HG03135 (cell line): ENCODE data around the gene CRTAP.
"Not testable (repeated sequence)": the region's sequence is repeated elsewhere in the genome, so short reads cannot be mapped to it uniquely, and the experiment has no call there.

Experiments
- ATAC-seq: cut with Tn5 transposase; IDR thresholded peaks from one replicate; pipeline ENCODE4 v1.9.1; 2021; ENCODE audit warnings: mild to moderate bottlenecking, moderate library complexity; ENCODE audit not compliant: unreplicated experiment

The CRTAP gene

GRCh38 chr3:33139006-33139623 is 25.3 kb downstream of the CRTAP start:
- ATAC-seq: not testable (repeated sequence)

GRCh38 chr3:33139996-33140395 is 26.2 kb downstream of the CRTAP start:
- ATAC-seq: no peak

- no peak for ATAC-seq
Observed at GRCh38 chr3:33141006-33141405, 27.2 kb downstream of the CRTAP start.

DNA sequence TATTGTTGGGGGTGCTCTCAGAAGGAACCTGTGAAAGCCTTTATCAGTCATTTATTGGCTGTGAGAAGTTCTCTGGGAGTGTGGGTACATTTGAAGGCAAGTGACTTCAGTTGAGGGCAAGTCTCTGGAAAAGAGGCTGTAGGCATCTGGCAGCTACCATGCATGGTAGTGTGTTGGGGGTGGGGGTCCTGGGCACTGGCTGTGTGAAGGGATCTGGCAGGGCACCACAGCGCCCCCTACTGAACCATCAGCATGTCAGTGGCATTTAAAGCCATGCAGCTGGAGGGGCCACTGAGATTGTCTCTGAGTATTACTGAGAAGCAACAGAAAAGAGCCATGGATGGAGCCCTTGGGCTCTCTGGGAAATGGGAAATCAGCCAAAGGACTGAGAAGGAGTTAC is 30.6 kb downstream of the CRTAP start:
- no peak for ATAC-seq

GRCh38 chr3:33145221-33145900 is 31.5 kb downstream of the CRTAP start:
- ATAC-seq: no peak

DNA sequence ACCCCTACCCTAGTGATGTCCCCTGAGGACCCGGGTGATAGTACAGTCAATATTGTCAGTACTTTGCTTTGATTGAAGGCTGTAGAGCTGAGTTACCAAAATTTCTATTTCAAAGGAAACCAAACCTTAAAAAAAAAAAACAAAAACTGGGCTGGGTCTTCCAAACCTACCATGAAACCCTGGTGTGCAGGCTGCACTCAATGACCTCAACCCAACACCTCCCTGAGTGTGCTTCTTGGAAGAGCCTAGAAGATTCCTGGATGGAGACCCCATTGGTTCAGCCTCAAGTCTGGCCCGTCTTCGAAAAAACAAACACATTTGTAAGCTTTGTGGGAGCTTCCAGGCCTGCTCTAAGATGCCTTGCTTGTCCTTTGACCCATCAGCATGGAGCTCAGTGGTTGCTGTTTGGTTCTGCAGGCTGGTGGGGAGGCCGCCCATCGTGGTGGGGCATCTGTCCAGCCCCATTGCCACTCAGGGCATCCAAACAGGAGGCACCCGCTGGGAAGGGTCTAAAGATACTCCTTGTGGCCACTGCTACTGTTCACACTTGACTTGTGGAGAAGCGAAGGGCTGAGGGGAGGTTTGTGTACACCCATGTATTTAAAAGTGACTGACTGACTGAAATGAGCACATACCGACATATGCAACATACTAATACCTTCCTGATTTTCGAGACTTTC is 32.2 kb downstream of the CRTAP start:
- ATAC-seq: no peak

DNA sequence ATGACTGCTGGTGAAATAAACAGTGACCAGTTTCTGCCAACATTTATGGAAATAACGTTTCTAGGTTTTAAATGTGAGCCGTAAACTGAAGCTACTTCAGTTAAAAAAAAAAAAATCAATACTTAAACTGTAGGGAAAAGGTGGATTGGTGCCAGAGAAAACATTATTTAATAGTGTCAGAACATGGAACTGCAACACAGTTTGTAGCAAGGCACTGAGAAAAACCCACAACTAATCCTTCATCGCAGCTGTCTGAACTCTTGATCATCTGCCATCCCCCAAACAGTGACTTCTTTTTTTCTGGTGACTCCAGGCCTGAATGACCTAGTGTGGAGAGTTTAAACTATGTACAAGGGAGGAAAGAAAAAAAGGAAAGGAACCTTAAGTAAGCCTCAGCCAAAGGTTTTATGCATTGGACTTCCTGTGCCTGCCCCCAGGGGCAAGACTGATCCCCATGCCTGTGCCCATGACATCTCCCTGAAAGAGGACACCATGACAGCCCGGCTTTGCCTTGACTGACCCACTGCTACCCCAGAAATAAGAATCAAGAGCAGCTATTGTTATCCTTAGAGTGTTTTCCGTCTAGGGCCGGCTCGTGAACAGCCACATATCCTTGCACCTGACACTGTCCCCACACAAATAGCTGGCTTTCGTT is 33.1 kb downstream of the CRTAP start:
- no peak for ATAC-seq

GRCh38 chr3:33149342-33149741 is 35.5 kb downstream of the CRTAP start:
- ATAC-seq: no peak

DNA sequence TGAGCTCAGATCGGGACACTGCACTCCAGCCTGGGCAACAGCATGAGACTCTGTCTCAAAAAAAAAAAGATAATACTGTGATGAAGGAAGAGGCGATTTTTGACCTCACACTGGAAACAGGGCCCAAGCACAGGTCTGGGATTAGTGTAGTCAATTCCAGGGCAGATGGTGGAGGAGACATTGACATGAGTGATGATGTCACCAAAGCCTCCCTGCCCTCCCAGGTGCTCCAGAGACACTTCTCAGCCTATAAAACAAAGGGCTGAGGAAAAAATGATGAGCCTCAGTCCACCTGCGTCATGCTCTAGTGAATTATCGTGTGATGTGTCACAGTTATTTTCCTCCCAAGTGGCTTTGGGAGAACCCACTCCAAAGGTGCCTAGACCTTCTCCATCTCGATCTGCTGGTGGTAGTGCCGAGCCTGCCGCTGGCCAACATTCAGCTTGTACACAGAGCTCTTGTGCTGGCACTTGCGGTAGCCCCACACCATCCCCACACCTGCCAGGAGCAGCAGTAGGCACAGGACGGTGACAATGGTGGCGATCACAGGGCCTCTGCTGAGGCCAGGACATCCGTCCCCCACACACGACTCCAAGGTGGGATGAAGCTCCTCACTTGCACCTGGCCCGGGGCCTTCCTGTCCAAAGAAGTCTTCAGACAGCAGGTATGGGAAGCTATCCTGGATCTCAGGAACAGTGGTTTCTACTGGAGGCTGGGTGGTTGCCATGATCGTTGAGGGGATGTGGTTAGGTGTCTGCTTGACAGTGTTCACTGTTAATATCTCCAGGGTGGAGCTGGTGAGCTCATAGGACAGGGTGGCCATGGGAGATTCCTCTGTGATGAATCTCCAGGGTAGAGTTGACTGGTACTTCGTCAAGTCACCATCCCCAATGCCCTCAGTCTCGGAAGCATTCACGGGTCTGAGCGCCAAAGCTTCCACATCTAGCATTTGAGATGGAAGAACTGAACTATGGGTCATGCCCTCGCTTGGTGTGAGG is 38.8 kb downstream of the CRTAP start:
- ATAC-seq: no peak

- ATAC-seq: no peak
Observed at GRCh38 chr3:33153782-33154181, 40.0 kb downstream of the CRTAP start.

- ATAC-seq: no peak
Observed at GRCh38 chr3:33155301-33155700, 41.5 kb downstream of the CRTAP start.

- no peak for ATAC-seq
Observed at GRCh38 chr3:33159234-33159633, 45.4 kb downstream of the CRTAP start.

DNA sequence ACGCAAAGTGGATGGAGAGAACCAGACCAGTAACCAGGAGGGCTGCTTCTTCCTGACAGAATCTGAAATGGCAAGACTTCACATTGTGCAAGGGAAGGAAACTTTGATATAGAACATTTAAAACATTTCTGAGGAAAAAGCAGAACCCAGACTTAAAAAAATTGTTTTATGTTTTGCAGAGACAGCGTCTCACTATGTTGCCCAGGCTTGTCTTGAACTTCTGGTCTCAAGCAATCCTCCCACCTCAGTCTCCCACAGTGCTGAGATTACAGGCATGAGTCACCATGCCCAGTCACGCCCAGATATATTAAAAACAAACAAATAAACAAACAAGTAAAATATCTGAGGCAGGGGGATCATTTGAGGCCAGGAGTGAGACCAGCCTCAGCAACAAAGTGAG is 46.2 kb downstream of the CRTAP start:
- no peak for ATAC-seq

GRCh38 chr3:33162621-33163020 is 48.8 kb downstream of the CRTAP start:
- not testable (repeated sequence) for ATAC-seq

- no peak for ATAC-seq
Observed at GRCh38 chr3:33165372-33165771, 51.6 kb downstream of the CRTAP start.

- no peak for ATAC-seq
Observed at GRCh38 chr3:33166095-33166494, 52.3 kb downstream of the CRTAP start.

DNA sequence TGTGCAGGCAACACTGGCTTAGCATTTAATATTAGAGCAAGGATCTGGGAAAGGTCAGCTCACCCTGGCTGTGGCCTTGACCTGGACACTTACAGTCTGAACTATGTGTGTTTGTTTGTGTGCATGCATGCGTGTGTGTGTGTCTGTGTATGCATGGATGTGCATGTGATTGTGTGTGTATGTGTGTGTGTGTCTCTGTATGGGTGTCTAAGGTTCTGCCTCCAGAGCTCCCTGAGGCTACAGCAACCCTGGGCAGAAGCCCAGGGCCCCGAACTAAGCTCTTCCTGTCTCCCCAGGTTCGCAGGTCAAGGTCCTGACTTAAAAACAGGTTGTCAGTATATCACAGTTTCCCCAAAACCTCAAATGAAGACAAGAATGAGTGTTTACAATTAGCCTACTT is 53.5 kb downstream of the CRTAP start:
- ATAC-seq: no peak

DNA sequence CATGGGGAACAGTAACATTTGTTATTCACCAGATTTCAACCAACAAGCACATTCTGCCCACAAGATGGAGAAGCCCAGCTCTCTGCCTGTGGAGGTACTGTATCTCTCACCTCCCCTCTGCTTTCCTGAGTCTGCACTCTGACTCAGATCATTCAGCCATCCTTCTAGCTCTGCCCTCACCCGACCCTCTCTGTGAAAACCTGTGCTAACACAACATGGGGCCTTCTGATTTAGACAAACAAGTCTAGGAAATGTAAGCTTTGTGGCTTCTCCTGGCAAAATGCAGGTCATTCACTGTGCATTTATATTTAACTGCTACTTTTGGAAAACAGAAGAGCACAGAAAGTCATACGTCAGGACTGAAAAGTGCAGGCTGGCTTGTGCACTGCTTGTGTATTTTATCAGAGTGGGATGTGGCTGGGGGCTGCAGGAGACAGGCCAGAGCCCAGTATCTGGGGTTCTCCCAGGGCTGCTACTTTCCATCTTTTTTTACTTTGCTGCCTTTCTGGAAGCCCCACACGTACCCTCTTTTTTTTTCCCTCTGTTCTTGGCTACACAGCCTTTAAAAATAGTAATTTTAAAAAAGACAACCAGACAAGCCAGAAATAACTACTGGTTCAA is 54.0 kb downstream of the CRTAP start:
- no peak for ATAC-seq

DNA sequence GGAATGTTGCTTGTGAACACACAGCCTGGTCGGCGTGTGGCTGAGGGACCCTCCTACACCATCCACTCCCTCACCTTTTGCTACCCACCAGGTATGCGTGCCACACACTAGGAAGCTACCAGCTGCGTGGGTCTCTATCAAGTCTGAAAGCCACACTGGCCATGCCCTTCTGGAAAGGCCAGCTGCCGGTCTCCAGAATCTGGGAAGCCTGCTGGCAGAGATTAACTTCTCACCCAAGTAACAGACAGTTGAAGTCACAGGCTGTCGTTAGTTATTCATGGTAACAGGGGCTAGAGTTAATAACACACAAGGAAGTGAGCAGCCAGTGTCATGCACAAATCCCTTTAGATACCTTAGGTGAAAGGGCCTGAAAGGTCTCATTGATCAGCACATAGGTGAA is 56.7 kb downstream of the CRTAP start:
- ATAC-seq: no peak

DNA sequence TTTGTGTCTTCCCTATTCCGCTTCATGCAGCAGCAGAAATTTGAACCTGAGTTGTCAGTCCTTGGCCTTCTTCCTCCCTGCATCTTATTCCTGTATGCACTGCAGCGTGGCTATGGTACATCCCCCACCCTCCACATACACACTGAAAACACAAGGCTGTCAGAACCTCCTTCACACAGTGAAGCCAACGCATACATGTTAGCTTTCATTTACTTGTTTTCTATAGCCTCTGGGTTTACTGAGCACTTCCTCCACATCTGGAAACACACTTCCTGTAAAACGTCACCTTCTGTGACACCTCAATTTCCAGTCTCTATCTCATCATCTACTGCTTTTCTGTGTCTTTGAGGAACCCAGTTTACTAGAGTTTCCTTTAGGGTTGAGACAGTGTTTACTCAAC is 57.8 kb downstream of the CRTAP start:
- ATAC-seq: no peak
